Measurements from ENCODE around the gene MRC1. TPM values are rescaled to one million over a fixed set of nuclear protein-coding genes. Genes with fewer than 3 reads are reported as not detected.

Gene MRC1
- polyA plus RNA-seq, 1 experiment = not detected

DNA sequence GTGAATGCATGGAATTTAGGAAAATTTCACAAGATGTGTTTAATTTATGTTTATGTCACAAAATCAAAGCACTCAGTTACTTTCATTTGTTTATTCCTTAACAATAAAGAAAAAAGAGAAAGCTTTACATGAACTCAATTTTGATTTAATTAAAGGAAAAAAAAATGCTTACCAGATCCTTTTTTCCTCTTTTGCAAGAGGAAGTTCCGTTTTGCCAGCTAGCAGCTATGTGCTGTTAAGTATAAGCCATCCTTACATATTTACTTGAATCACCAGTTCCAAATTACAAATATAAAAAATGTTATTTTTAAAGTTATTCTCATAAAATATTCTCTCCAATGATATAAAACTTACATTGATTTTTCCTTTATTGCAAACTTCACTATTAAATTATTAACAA, 12.7 kb downstream of the MRC1 start:
- CTCF ChIA-PET = interaction anchor here (1.1 to 1.3 kb wide), 2 partner anchors 16 to 21 kb away, joined by 3 read pairs; no protein-coding TSS in a partner anchor
- DNase-seq (ENCODE audit: low read depth) = no peak
- Histone ChIP-seq H3K27me3 (ENCODE audit: control insufficient read depth, insufficient read depth, low read length) (no peaks in the 10 kb centered on the region), H3K4me3 (ENCODE audit: low read depth, low read length) (no peak overlapping the region), H3K36me3 (ENCODE audit: control insufficient read depth, insufficient read depth, low read length) (no peaks in the 10 kb centered on the region)
- TF ChIP-seq, protein P1, sequence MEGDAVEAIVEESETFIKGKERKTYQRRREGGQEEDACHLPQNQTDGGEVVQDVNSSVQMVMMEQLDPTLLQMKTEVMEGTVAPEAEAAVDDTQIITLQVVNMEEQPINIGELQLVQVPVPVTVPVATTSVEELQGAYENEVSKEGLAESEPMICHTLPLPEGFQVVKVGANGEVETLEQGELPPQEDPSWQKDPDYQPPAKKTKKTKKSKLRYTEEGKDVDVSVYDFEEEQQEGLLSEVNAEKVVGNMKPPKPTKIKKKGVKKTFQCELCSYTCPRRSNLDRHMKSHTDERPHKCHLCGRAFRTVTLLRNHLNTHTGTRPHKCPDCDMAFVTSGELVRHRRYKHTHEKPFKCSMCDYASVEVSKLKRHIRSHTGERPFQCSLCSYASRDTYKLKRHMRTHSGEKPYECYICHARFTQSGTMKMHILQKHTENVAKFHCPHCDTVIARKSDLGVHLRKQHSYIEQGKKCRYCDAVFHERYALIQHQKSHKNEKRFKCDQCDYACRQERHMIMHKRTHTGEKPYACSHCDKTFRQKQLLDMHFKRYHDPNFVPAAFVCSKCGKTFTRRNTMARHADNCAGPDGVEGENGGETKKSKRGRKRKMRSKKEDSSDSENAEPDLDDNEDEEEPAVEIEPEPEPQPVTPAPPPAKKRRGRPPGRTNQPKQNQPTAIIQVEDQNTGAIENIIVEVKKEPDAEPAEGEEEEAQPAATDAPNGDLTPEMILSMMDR (IDR thresholded peaks at IDR 0.05; ENCODE audit: insufficient read depth, low read depth, low read length) = no peak
- POLR2A ChIA-PET = no interaction called here

DNA sequence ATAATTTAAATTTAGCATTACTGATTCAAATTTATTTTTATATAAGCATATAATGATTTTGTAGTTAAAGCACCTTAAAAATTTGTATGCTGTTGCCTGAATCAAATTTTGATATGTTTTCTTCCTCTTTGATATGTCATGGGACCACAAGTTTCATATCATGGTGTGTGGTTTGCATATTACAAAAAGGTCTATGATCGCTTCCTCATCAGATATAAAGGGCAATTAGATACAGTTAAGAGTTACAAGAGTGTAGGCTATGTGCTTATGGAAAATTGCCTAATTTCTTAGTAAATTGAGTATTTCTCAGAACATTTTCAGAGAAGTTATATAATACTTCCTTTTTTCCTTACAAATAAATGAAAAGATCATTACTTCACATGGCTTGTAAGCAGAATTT, 22.2 kb downstream of the MRC1 start:
- DNase-seq (ENCODE audit: low read depth) = no peak
- Histone ChIP-seq H3K27me3 (ENCODE audit: control insufficient read depth, insufficient read depth, low read length) (0 out of 2 replicates have a peak, but pooled peaks cover 2% of the 10 kb centered on the region), H3K4me3 (ENCODE audit: low read depth, low read length) (no peak overlapping the region), H3K36me3 (ENCODE audit: control insufficient read depth, insufficient read depth, low read length) (no peaks in the 10 kb centered on the region)
- ChIA-PET POLR2A (no interaction called here), CTCF (no interaction called here)
- TF ChIP-seq, protein P1 (IDR thresholded peaks at IDR 0.05; ENCODE audit: insufficient read depth, low read depth, low read length) = no peak

DNA sequence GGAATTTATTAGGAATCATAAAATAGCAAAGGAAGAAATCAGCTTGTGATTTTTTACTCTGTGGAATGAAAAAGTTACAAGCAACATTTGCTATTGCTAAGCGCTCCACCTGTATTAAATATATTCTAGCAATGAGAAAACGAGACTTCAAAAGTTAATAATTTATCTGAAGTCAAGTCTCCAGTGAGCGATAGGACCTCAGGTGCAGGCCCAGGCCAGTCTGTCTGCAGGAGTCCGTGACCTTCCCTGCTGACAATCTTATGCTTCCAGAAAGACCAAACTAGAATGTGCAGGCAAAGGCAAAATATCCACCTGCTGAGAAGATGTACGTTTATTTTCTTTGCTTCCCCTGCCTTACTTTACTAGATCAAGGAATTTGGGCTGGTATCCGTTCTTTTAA, 22.7 kb downstream of the MRC1 start:
- H3K27me3 ChIP-seq (ENCODE audit: control insufficient read depth, insufficient read depth, low read length) = 0 out of 2 replicates have a peak, but pooled peaks cover 2% of the 10 kb centered on the region
- ChIA-PET POLR2A (no interaction called here), CTCF (no interaction called here)
- no peak for DNase-seq (ENCODE audit: low read depth)
- H3K36me3 ChIP-seq (ENCODE audit: control insufficient read depth, insufficient read depth, low read length) = no peaks in the 10 kb centered on the region
- TF ChIP-seq, protein P1 (IDR thresholded peaks at IDR 0.05; ENCODE audit: insufficient read depth, low read depth, low read length) = no peak
- no peak overlapping the region for H3K4me3 ChIP-seq (ENCODE audit: low read depth, low read length)

DNA sequence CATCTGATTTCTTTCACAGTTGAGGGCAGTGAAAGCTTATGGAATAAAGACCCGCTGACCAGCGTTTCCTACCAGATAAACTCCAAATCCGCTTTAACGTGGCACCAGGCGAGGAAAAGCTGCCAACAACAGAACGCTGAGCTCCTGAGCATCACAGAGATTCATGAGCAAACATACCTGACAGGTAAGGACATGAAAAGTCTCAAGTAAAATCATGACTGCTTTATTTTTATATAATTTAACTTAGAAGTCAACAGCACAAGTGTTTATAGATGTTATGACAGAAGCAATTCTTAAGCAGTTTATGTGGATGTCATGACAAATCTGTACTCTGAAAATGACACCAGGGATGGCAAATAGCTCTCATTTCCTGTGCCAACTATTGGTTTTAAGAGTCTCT, 24.5 kb downstream of the MRC1 start:
- Histone ChIP-seq H3K4me3 (ENCODE audit: low read depth, low read length) (no peak overlapping the region), H3K36me3 (ENCODE audit: control insufficient read depth, insufficient read depth, low read length) (no peaks in the 10 kb centered on the region), H3K27me3 (ENCODE audit: control insufficient read depth, insufficient read depth, low read length) (0 out of 2 replicates have a peak, but pooled peaks cover 1% of the 10 kb centered on the region)
- POLR2A ChIA-PET = no interaction called here
- TF ChIP-seq, protein P1 (IDR thresholded peaks at IDR 0.05; ENCODE audit: insufficient read depth, low read depth, low read length) = no peak
- CTCF ChIA-PET = interaction anchor here (0.5 to 1.8 kb wide), 2 partner anchors 15 to 237 kb away, joined by 4 to 5 read pairs; no protein-coding TSS in a partner anchor
- no peak for DNase-seq (ENCODE audit: low read depth)

DNA sequence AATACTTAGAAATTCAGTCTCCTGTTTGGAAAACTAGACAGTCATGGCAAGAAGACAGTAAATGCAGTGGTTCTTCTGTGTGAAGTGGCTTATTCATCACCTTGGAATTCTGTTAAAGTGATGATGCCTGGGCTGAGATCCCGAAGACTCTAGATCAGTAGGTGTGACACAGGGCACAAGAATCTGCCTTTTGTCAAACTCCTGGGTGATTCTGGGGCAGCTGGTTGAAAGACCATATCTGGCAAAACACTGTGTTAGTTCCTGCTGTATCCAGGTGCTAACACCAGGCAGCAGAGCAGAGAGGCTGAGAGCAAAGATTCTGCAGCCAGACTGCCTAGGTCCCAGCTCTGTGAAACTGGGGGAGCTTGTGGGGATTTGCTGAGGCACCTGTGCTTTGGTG, 26.5 kb downstream of the MRC1 start:
- DNase-seq (ENCODE audit: low read depth) = peak; percentile 70
- no peak overlapping the region for H3K4me3 ChIP-seq (ENCODE audit: low read depth, low read length)
- TF ChIP-seq, protein P1 (IDR thresholded peaks at IDR 0.05; ENCODE audit: insufficient read depth, low read depth, low read length) = no peak
- H3K27me3 ChIP-seq (ENCODE audit: control insufficient read depth, insufficient read depth, low read length) = no peaks in the 10 kb centered on the region
- H3K36me3 ChIP-seq (ENCODE audit: control insufficient read depth, insufficient read depth, low read length) = no peaks in the 10 kb centered on the region
- ChIA-PET POLR2A (no interaction called here), CTCF (interaction anchor here (0.6 to 1.4 kb wide), 2 partner anchors 11 to 358 kb away, joined by 3 to 4 read pairs; no protein-coding TSS in a partner anchor)
